ENCODE measurements around the gene QRICH1. TPM values are rescaled to one million over a fixed set of nuclear protein-coding genes. Genes with fewer than 3 reads are reported as not detected.

QRICH1 gene
- total and polyA plus RNA-seq, 4 donors = 35.1 to 76.0 (median 52.9) TPM

GRCh38 chr3:49015072-49015471, 78.8 kb downstream of the QRICH1 start:
- DNase-seq = no peak
- peaks cover 12 to 45% (median 30%) of the 10 kb centered on the region in 4 donors for H3K36me3 ChIP-seq (ENCODE audit: control insufficient read depth in 4 of 4, insufficient read depth in 4 of 4, low read length in 4 of 4)
- H3K4me3 ChIP-seq = no peak overlapping the region
- H3K27me3 ChIP-seq (ENCODE audit: control insufficient read depth in 3 of 3, insufficient read depth in 3 of 3, low read length in 2 of 3) = no peaks in the 10 kb centered on the region
- no peak overlapping the region for H3K9ac ChIP-seq (ENCODE audit: insufficient read depth in 1 of 2, low read length in 2 of 2)
- H3K27ac ChIP-seq (ENCODE audit: low read depth in 1 of 2, low read length in 1 of 2) = no peak overlapping the region
- H3K4me1 ChIP-seq (ENCODE audit: control insufficient read depth in 5 of 5, insufficient read depth in 5 of 5, low read length in 5 of 5) = peaks cover 2 to 15% (median 8%) of the 10 kb centered on the region in 5 donors
- 86 to 88% methylated on average over 8 of the region's 8 CpGs for WGBS, 2 donors
- ATAC-seq (ENCODE audit: insufficient read depth, low FRiP score) = no peak
- no peak for TF ChIP-seq CTCF (IDR thresholded peaks at IDR 0.05; ENCODE audit: control extremely low read depth, extremely low read depth)
- H3K9me3 ChIP-seq (ENCODE audit: control insufficient read depth in 4 of 4, insufficient read depth in 3 of 4, low read length in 3 of 4) = no peaks in the 10 kb centered on the region

GRCh38 chr3:49013738-49014660, 79.9 kb downstream of the QRICH1 start:
- H3K4me1 ChIP-seq (ENCODE audit: control insufficient read depth in 5 of 5, insufficient read depth in 5 of 5, low read length in 5 of 5) = peaks cover 0 to 9% (median 6%) of the 10 kb centered on the region in 5 donors
- no peaks in the 10 kb centered on the region for H3K9me3 ChIP-seq (ENCODE audit: control insufficient read depth in 4 of 4, insufficient read depth in 3 of 4, low read length in 3 of 4)
- H3K27me3 ChIP-seq (ENCODE audit: control insufficient read depth in 3 of 3, insufficient read depth in 3 of 3, low read length in 2 of 3) = no peaks in the 10 kb centered on the region
- 88 to 89% methylated on average over 24 of the region's 24 CpGs for WGBS, 2 donors
- peak; percentile 16 for TF ChIP-seq CTCF (IDR thresholded peaks at IDR 0.05; ENCODE audit: control extremely low read depth, extremely low read depth)
- no peak overlapping the region for H3K4me3 ChIP-seq
- DNase-seq = no peak
- no peak overlapping the region for H3K9ac ChIP-seq (ENCODE audit: insufficient read depth in 1 of 2, low read length in 2 of 2)
- no peak for ATAC-seq (ENCODE audit: insufficient read depth, low FRiP score)
- H3K27ac ChIP-seq (ENCODE audit: low read depth in 1 of 2, low read length in 1 of 2) = no peak overlapping the region
- peaks cover 12 to 45% (median 30%) of the 10 kb centered on the region in 4 donors for H3K36me3 ChIP-seq (ENCODE audit: control insufficient read depth in 4 of 4, insufficient read depth in 4 of 4, low read length in 4 of 4)

- H3K27ac ChIP-seq (ENCODE audit: low read depth in 1 of 2, low read length in 1 of 2) = peak overlapping the region in 1 of 2 donors; percentile 30
- no peaks in the 10 kb centered on the region for H3K9me3 ChIP-seq (ENCODE audit: control insufficient read depth in 4 of 4, insufficient read depth in 3 of 4, low read length in 3 of 4)
- DNase-seq (no peak), ATAC-seq (ENCODE audit: insufficient read depth, low FRiP score) (no peak)
- H3K27me3 ChIP-seq (ENCODE audit: control insufficient read depth in 3 of 3, insufficient read depth in 3 of 3, low read length in 2 of 3) = no peaks in the 10 kb centered on the region
- whole genome bisulfite sequencing, 2 donors = 82 to 87% methylated on average over 19 of the region's 19 CpGs
- peaks cover 12 to 45% (median 30%) of the 10 kb centered on the region in 4 donors for H3K36me3 ChIP-seq (ENCODE audit: control insufficient read depth in 4 of 4, insufficient read depth in 4 of 4, low read length in 4 of 4)
- no peak overlapping the region for H3K4me3 ChIP-seq
- peaks cover 0 to 10% (median 6%) of the 10 kb centered on the region in 5 donors for H3K4me1 ChIP-seq (ENCODE audit: control insufficient read depth in 5 of 5, insufficient read depth in 5 of 5, low read length in 5 of 5)
- H3K9ac ChIP-seq (ENCODE audit: insufficient read depth in 1 of 2, low read length in 2 of 2) = no peak overlapping the region
- no peak for TF ChIP-seq CTCF (IDR thresholded peaks at IDR 0.05; ENCODE audit: control extremely low read depth, extremely low read depth)
Measured at GRCh38 chr3:49013113-49013737, 80.6 kb downstream of the QRICH1 start.

All from lung (tissue), 12 donors.